ENCODE data around the gene APOBEC4.
"Not testable (repeated sequence)": the region's sequence is repeated elsewhere in the genome, so short reads cannot be mapped to it uniquely, and the experiment has no call there.

Gene APOBEC4

GRCh38 chr1:183633676-183634343 is 19.3 kb downstream of the APOBEC4 start:
- DNase-seq (ENCODE audit: low read depth), result no peak

- DNase-seq (ENCODE audit: low read depth), result no peak
These were observed 20.2 kb downstream of the APOBEC4 start for GRCh38 chr1:183632964-183633363.

GRCh38 chr1:183632114-183632513 is 21.0 kb downstream of the APOBEC4 start:
- no peak for DNase-seq (ENCODE audit: low read depth)

GRCh38 chr1:183630748-183631147 is 22.4 kb downstream of the APOBEC4 start:
- no peak for DNase-seq (ENCODE audit: low read depth)

GRCh38 chr1:183628537-183628936 is 24.6 kb downstream of the APOBEC4 start:
- DNase-seq (ENCODE audit: low read depth), result no peak

- DNase-seq (ENCODE audit: low read depth), result not testable (repeated sequence)
These were observed 26.9 kb downstream of the APOBEC4 start for GRCh38 chr1:183626236-183626635.

GRCh38 chr1:183622884-183623785 is 30.0 kb downstream of the APOBEC4 start:
- DNase-seq (ENCODE audit: low read depth), result peak; percentile 13

- DNase-seq (ENCODE audit: low read depth), result no peak
These were observed 31.1 kb downstream of the APOBEC4 start for GRCh38 chr1:183622013-183622412.

- no peak for DNase-seq (ENCODE audit: low read depth)
These were observed 32.8 kb downstream of the APOBEC4 start for GRCh38 chr1:183620311-183620710.

GRCh38 chr1:183619781-183620180 is 33.3 kb downstream of the APOBEC4 start:
- DNase-seq (ENCODE audit: low read depth), result no peak

- DNase-seq (ENCODE audit: low read depth), result not testable (repeated sequence)
These were observed 34.9 kb downstream of the APOBEC4 start for GRCh38 chr1:183618202-183618601.

- DNase-seq (ENCODE audit: low read depth), result not testable (repeated sequence)
These were observed 40.1 kb downstream of the APOBEC4 start for GRCh38 chr1:183612975-183613374.

GRCh38 chr1:183612407-183612806 is 40.7 kb downstream of the APOBEC4 start:
- DNase-seq (ENCODE audit: low read depth), result no peak

GRCh38 chr1:183611021-183611420 is 42.1 kb downstream of the APOBEC4 start:
- DNase-seq (ENCODE audit: low read depth), result no peak

GRCh38 chr1:183609759-183610452 is 43.2 kb downstream of the APOBEC4 start:
- DNase-seq (ENCODE audit: low read depth), result no peak

GRCh38 chr1:183609313-183609712 is 43.8 kb downstream of the APOBEC4 start:
- DNase-seq (ENCODE audit: low read depth), result no peak

- DNase-seq (ENCODE audit: low read depth), result no peak
These were observed 45.7 kb downstream of the APOBEC4 start for GRCh38 chr1:183607322-183607980.

- no peak for DNase-seq (ENCODE audit: low read depth)
These were observed 47.2 kb downstream of the APOBEC4 start for GRCh38 chr1:183605904-183606303.

- DNase-seq (ENCODE audit: low read depth), result no peak
These were observed 48.3 kb downstream of the APOBEC4 start for GRCh38 chr1:183604815-183605214.

GRCh38 chr1:183604038-183604808 is 48.9 kb downstream of the APOBEC4 start:
- DNase-seq (ENCODE audit: low read depth), result no peak

- no peak for DNase-seq (ENCODE audit: low read depth)
These were observed 50.6 kb downstream of the APOBEC4 start for GRCh38 chr1:183602510-183602909.
